IPS-NIHi11 (cell line): ENCODE results near the gene SETD7.

ENCODE experiments used
- DNase-seq: peaks from one replicate; pipeline ENCODE4 v3.0.0; 2012; ENCODE audit warnings: mixed read lengths, low spot score

The SETD7 gene

DNA sequence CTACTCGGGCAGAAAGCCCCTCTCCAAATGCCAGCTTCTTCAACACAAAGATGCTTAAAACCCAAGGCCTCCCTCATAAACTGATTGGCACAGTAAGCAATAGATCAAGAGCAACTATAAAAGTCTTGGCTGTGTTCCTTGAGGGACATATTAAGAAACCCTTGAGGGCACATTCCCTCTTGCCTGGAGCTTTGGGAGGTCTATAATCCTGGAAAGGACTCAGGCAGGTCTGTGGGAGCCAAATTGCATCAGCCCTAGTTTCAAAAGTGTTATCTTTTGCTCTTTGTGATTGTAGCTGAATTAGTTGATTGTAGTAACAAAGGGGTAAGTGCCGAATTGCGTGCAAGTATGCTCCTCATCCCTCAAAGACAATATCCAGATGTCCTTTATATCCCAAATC lies 18.6 kb upstream of the SETD7 start:
- DNase-seq = no peak

DNA sequence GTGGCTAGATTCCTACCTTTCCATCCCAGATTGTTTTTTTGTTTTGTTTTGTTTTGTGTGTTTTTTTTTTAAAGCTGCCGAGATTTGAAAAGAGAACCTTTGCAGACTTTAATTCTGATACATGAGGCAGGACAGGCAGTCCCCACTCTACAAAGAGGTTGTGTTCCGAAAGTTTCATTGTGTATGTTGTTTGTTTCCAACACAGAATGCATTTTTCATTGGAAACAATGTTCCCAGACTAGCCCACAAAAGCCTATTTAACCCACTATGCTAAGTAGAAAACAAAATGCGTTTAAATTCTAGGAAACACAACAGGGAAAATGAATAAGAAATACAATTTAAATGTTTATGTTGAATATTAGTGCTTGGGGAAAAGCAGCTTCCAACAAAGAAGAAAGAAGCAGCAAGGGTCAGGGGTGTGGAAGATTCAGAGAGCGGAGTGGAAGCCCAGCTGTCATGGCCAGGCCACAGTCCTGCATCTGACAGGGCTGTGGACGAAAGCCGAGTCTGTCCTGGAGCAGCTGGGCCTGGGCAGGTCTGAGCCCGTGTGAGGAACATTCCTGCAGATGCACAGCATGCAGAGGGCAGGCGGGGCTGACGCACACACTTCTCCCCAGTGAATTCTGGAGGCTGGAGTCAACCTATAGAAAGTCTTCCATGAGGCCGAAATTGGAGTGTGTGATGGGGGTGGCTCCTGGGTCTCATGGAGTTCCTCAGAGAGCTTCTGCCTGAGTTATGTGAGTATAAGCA lies 12.4 kb upstream of the SETD7 start:
- peak; percentile 36 for DNase-seq

DNA sequence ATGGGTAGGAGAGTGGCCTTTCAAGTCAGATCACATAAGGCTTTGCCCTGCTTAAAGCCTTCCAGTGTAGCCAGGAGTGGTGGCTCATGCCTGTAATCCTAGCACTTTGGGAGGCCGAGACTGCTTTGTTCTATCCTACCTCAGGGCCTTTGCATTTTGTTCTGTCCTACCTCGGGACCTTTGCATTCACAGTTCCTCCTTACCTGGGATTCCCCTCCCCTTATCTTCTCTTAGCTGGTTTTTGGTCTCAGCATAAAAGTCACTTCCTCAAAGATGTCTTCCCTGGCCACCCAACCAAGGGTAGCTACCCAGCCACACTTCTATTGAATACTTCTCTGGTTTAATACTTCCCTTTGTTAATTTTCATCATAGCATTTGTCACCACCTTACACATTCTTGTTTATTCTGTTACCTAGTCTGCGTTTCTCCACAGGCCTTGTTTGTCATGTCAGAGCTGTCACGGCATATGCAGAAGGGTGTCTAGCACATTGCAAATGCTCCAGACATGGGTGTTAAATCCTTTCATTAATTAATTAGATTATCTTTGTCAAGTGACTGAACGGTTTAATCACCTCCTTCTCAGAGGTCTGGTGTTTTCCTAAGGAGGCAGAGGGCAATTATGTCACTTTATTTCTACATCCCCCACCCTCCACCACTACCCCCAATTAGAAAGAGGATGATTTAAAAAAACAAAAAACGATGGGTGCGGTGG lies 11.3 kb upstream of the SETD7 start:
- DNase-seq = no peak

DNA sequence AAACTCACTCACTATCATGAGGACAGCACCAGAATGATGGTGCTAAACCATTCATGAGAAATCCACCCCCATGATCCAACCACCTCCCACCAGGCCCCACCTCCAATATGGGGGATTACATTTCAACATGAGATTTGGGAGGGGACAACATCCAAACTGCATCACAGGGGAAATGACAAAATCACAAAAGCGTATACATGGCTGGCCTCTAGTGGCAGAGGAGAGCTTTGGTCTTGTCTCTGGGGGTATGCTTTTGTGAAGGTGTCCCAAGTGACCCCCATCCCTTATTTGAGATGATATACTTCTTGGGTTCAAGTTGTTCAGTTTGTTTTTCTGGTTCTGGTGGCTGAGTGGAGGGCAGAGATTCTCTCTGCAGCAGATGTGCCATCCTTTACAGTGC lies 8.5 kb upstream of the SETD7 start:
- peak; percentile 23 for DNase-seq

DNA sequence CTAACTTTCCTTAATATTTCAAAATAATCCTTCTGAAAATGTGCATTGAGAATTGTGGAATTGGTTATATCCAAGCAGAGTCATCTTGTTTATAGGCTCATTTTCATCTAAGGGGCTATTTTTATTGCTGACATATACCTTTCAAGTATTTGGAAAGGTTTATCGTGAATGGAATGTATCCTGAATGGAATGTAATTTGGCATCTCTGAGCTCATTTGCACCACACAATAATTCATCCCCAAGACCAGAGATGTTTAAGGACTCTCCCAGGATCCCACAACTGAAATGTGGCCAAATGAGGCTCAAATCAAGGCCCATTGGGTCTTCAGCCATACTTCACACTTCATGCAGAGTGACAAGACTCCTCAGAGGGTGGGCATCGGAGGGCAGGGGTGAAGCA lies 7.5 kb upstream of the SETD7 start:
- no peak for DNase-seq

DNA sequence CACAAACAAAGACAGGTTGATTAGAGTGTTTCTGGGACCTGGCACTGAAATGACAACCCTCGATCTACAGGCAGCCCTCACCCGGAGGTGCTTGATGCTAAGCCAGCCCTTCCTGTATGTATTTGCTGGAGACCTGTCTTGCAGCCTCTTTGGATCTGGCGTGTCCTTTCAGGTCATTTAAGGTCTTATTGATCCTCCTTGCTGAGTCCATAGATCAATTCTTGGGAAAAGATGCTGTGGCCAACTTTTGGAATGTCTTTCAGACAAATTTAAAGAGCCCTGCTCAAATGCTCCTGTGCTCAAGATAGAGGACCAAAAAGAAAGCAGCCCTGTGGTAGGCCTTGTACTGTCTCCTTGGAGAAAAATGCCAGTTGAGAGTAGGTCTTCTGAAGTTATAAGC lies 6.8 kb upstream of the SETD7 start:
- DNase-seq = no peak

DNA sequence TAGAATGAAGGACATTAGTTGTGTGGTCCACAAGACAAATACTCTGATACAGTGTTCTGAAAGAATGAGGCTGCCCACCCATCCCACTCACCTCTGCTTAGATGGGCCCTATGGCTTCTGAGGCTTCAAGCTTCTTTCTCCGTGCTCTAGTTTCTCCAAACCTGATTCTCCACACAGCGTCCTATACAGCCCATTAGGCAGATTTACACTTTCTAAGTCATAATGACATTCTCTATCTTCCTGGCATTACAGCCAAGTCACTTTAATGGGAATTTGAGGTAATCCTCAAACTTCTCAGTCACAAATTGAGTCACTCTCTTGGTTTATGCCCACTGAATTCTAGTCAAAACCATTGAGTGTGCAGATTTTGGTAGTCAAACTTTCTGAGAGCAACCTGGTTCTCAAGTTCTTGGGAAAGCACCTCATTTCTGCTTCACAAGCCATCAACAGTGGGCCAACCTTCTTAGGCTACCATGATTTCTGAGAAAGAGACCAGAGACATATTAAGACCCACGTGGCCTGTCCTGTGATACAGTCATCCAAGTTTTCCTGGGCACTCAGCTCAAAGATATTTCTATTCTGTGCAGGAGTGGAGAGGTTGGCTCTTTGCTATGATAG lies 6.2 kb upstream of the SETD7 start:
- DNase-seq = no peak

DNA sequence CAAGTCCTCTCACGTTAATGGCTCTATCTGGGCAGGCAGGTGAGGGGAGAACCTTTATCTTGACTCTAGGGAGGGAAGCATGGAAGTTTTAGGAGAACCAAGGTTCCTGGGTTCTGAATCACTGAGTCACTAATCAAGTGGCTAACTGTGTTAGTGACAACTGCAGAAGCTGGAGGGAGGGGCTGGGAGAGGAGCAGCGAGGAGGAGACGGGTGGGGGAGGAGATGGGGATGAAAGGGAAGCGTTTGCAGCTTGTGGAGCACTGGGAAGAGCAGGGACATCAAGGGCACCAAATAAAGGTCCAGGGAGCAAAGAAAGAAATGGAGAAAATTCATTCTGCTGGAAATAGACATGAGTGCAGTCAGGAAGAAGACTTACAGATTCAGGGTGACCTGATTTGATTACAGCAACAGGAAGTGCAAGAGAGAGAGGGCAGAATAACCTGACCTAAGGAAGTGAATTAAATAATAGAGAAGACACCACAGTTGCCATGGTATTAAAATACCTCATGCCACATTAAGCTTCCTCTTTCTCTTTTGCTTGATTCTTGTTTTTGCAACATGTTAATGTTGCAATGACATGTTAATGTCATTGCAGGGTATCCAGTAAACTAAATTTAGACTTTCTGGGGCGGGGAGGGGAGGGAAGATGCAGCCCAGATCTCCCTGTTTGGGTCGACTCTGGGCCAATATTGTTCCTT lies 4.5 kb upstream of the SETD7 start:
- DNase-seq = peak; percentile 32

DNA sequence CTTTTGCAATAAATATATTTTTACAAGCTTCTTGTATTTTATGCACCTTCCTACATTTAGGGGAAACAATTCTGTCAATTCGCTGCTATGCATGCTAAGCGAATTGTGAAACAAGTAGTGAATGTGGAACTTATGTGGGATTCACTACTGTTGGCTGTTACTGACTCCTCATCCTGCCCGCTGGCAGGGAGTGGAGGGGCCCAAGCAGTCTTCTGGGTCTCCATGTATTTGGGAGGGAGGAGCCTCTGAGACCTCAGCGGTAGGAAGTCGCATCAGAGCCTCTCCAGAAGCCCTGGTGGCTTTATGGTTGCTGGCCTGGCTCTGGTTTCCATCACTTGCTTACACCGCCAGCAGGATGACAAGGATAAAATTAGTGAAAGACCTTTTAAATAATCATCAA lies 3.7 kb upstream of the SETD7 start:
- DNase-seq = no peak

DNA sequence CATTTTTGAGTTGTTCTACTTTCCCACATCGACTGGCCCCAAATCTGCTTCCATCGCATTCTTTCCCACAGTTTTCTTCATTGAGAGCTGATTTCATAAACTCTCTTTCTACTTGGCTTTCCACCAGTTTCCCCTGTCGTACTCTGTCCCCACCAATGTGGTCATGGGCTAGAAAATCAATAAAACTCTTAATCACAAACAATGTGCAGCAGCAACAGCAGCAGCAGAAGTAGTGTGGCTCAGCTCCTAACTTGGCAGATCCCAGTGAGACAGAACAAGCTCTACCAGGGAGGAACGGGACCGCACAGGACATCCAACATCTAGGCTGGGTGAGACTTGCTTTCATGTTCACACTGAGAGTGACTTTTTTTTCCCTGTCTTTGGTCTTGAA lies 3.1 kb upstream of the SETD7 start:
- no peak for DNase-seq

DNA sequence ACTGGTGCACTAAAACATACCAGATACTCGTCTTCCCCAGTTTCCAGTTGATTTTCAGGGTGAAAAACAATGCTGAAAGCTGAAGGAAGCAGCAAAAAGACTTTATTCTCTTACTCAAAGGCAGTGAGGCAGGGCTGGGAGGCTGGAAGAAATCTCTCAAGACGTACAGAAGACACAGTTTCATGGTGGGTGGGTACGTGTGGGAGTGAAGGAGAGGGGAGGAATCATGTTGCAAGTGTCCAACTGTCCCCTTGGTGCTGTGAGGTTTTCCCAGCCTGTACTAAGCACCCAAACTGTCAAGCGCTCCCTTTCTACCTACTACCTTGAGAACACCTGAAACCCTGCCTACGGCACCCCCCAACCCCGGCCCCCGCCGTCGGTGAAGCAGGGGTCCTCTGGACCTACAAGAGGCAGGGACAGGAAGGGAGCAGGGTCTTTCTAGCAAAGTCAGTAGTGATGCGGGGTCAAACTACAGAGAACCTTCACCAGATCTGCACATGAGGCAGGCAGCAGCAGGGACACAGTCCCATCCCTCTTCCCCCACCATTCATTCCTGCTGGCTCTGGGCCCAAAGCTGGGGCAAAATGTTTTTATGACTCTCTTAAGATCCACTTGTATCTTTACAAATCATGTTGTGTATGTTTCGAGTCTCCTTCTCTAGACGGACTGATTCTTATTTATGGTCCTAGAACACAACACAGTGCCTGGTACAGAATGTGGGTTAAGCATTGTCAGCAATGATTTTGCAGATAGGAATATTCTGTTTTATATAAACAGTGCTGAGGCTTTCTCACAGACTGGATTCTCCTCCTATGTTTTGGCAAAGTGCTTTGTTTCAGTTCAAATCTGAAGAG lies 2.4 kb upstream of the SETD7 start:
- DNase-seq = no peak

DNA sequence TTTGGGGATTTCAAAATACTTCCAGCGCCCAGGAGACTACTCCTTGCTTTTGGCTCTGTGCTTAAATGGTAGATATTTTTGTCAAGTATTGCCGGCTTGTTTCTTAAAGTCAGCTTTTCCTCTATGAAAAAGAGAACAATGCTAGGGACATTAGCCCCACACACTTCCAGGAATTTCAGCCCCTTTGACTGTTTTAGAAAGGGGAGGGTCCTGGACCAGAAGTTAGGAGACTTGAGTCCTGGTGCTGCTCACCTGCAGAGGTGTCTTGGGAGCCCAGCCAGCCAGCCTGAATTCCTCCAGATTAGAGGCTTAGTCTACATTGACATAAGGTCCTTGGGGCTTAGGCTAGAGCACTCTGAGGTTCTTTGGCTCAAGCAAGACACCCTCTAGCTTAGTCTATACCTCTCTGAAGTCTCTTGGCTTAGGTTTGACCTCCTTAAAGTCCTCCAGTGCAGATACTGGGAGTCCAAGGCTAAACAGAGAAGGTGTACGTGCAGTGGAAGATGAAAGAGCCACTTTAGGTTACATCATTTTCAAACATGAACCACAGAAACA lies 1.6 kb upstream of the SETD7 start:
- peak; percentile 29 for DNase-seq

DNA sequence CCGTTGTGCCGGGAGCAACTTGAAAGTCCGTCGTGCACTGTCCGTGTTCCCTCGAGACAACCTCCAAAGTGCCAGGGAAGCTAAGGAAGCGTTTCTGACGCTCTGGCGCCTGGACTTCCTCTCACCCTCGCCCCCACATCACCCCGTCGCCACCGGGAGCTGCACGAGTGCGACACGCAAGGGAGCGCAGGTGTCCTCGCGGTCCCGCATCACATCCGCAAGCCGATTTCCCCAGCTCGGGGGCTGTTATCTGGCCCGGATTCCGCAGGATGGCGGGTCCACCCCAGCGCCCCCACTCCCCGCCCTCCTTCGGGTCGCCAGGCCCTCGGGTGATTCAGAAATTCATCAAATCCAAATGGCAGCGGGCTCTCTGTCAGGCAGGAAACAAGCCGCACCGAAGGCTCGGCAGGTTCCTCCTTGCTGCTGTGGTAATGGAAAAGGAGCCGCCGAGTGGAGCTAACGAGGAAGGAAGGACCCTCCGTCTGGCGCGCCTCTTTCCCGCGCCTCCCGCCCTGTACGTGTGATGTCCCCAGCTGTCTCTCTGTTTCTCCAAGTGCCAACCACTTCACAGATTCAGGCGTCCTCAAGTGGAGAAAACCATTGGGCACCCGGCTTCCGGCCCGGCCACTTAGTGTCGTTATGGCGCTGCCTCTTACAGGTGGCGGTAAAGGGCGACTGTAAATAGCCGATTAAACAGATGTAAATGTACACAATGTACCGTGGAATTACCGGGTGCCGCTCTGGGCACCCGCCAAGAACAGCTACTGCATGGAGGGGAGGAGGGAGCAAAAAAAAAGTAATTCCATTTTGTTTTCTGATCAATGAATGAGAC lies 921 bp upstream of the SETD7 start:
- peak; percentile 40 for DNase-seq

DNA sequence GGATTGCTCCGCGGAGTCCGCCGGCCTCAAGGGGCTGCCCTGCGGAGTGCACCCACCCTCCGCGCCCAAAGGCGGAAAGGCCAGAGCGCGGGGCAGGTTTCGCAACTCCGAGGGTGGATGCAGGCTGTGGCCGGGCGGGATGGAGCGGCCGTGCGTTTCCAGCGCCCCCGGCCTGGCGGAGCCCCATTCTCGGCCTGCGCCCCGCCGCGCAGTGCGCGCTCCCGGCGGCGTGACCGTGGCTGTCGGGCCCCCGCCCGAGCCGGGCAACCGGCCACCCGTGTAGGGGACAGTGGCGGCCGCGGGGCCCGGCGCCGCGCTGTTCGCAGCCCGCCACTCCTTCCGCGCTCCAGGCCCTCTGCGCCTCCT lies 331 bp downstream of the SETD7 start:
- DNase-seq = peak; percentile 41

DNA sequence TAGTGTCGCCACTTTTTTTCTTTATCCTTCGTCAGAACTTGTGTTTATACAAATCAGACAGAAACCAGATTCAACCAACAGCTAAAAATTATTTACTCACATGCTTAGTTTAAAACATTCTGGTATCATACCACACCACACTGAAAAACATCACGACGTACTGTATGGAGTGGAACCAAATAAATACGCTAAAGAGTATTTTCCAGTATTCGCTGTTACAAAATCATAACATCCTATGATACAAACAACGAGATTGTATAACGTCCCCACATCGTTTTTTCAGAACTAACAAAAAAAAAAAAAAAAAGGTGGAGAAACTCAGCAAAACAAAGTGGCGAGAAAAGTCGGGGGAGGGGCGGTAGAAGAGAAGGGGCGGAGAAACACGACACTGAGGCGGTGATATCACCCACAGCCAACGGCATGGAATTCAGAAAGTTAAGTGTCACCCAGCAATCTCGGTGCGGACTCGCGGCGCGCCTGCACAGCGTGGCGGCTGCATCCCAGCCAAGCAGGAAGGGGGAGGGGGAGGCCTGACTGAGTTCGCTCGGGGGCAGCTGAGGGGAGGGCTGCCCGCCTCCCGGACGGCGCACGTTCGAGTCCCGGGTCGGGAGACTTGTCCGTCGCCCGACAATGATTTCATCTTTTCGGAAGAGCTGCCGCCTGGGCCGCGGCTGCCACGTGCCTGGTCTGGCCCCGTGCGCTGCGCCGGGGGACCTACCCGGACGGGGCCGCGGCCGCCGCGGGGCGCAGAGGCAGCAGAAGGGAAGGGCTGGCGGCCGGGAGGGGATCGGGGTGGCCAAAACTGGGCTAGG lies 920 bp downstream of the SETD7 start:
- peak; percentile 71 for DNase-seq

DNA sequence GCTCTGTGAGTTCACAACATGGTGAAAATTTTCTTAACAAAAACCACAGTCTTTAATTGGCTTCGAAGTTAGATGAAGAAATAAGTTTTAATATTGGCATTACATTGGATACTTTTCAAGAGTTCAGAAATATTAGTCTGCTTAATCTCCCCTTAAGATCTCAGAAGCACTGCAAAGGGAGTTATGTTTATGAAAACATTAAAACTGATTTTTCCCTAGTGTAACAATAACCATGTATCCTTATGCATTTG lies 1.5 kb downstream of the SETD7 start:
- DNase-seq = no peak

DNA sequence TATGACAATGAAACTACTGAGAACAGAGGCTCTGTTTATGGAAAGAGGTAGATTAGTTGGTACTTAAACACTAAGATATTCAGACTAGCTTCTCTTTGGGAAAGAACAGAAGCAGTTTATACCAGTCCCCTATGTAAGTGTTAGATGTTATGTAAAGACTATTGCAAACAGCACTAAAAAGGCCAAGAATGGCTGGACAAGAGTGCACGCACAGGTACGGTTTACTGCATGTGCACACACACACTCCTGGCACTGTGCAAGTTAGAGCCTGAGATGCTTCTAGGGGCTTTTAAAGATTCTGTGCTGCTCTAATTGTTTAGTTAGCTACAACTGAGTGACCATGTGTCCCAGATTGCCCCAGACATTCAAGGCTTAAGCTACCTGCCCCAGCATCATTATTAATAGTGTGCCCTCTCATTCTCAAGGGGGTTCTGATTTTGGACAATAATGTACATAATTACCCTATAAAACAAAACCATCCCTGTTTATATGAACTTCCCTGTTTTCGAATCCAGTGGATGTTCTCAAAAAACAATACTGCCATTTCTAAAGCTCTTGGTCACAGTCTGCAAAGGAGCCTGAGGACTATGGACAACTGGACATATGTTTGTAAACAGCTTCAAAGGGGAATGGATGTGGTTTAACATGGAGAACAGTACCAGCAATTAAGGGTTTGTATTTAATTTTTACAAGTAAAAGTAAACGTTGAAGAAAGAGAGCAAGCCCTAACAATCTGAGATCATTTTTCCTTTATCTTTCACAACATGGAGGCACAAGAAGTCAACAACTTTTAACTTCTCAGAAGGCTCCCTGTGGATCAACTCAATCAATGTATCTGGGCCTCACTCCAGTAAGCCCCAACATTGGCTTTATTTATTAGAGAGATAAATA lies 2.0 kb downstream of the SETD7 start:
- DNase-seq = no peak

DNA sequence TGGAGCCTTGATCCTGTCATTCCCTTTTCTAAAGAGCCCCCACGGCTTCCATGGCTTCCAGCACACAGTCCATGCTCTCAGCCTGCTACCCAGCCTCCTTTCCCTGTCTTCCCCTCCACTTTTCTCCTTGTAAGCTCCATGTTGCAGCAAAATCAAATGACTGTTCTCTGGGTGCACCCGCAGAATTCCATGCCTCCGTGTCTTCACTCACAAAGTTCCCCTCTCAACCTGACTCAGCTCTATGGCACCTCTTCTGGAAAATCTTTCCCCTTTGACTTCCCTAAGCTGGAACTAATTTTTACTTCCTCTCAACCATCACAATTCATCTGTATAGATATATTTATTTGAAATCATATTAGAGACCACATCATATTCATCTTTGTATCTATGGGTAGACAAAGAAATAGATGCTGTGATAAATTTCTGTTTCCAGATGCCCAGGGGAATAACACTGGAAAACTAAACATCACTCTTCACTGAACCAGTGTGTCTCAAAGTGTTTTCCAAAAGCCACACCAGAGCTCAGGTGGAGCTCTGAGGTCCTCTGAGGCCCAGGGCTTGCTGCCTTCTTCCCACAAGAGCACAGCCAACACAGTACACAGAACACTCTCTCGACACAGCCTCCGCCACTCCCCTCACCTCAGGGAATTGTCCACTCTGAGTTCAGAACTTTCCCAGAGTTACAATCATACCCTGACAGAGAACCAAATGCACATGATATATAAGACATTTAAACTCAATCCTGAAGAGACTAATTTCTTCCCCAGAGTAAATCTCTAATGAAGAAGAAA lies 3.3 kb downstream of the SETD7 start:
- no peak for DNase-seq
